Activated CD4-positive, CD25-positive, alpha-beta regulatory T cell treated with anti-CD3 and anti-CD28 coated beads, Interleukin-2, amount 50 U/mL, for 24 hours (primary cell): ENCODE data around the gene COA7.
"Not testable (repeated sequence)": the region's sequence is repeated elsewhere in the genome, so short reads cannot be mapped to it uniquely, and the experiment has no call there.

Experiments used
- ATAC-seq, 2 donors: fragments of 150-1000 bp; cut with Tn5 transposase; one replicate each; pipeline ENCODE4 v1.10.0; 2021; ENCODE audit warnings: mild to moderate bottlenecking in 1 of 2, moderate library complexity in 1 of 2

COA7 gene

GRCh38 chr1:52697795-52698674 is at the start of gene COA7:
TSS of gene COA7 (minus strand) at chr1:52698347. CDS start at chr1:52698326, 21 bp downstream.
- ATAC-seq: peak; percentile 41 to 42

GRCh38 chr1:52747450-52747849 is 49.3 kb upstream of the COA7 start:
- no peak for ATAC-seq

- ATAC-seq: no peak
These were observed 48.0 kb upstream of the COA7 start for GRCh38 chr1:52746189-52746588.

- ATAC-seq: peak in 1 of 2 donors; percentile 41
These were observed 43.1 kb upstream of the COA7 start for GRCh38 chr1:52741259-52741658.

- ATAC-seq: no peak
These were observed 41.7 kb upstream of the COA7 start for GRCh38 chr1:52739699-52740467.

- ATAC-seq: no peak
These were observed 40.7 kb upstream of the COA7 start for GRCh38 chr1:52738893-52739292.

- no peak for ATAC-seq
These were observed 40.0 kb upstream of the COA7 start for GRCh38 chr1:52738148-52738547.

- ATAC-seq: not testable (repeated sequence)
These were observed 37.2 kb upstream of the COA7 start for GRCh38 chr1:52735371-52735770.

GRCh38 chr1:52733368-52733767 is 35.2 kb upstream of the COA7 start:
- no peak for ATAC-seq

GRCh38 chr1:52727956-52728656 is 30.0 kb upstream of the COA7 start:
- ATAC-seq: no peak

GRCh38 chr1:52727114-52727586 is 29.0 kb upstream of the COA7 start:
- ATAC-seq: no peak

- ATAC-seq: peak; percentile 92 to 96
These were observed 28.3 kb upstream of the COA7 start, which contains the start of gene ZYG11B for GRCh38 chr1:52726265-52727113. TSS of gene ZYG11B (plus strand) at chr1:52726453. CDS start at chr1:52726654, 201 bp downstream.

GRCh38 chr1:52725903-52726264 is 27.7 kb upstream of the COA7 start:
- ATAC-seq: no peak

GRCh38 chr1:52723260-52723659 is 25.1 kb upstream of the COA7 start:
- no peak for ATAC-seq

- ATAC-seq: not testable (repeated sequence)
These were observed 17.1 kb upstream of the COA7 start for GRCh38 chr1:52715296-52715695.

GRCh38 chr1:52713590-52713989 is 15.4 kb upstream of the COA7 start:
- ATAC-seq: no peak

- ATAC-seq: no peak
These were observed 10.9 kb upstream of the COA7 start for GRCh38 chr1:52709016-52709415.

- no peak for ATAC-seq
These were observed 9.9 kb upstream of the COA7 start for GRCh38 chr1:52707927-52708655.

GRCh38 chr1:52706941-52707926 is 9.1 kb upstream of the COA7 start:
- ATAC-seq: no peak

GRCh38 chr1:52706136-52706670 is 8.1 kb upstream of the COA7 start:
- ATAC-seq: no peak
